Sigmoid colon (tissue), 7 donors: Measurements from ENCODE around the gene CBL. TPM values are rescaled to one million over a fixed set of nuclear protein-coding genes. Genes with fewer than 3 reads are reported as not detected.
"Not testable (repeated sequence)": the region's sequence is repeated elsewhere in the genome, so short reads cannot be mapped to it uniquely, and the experiment has no call there.

Source experiments
- DNase-seq: peaks from one replicate; pipeline ENCODE4 v3.0.0-alpha.2; 2019
- H3K27ac ChIP-seq, 4 donors: fragments of 200-600 bp; sonication (generic); one replicate each; pipeline ENCODE4 v1.5.1; 2016 to 2019; ENCODE audit warnings: mild to moderate bottlenecking in 1 of 4
- H3K27me3 ChIP-seq, 3 donors: fragments of 200-600 bp; sonication (generic); one replicate each; pipeline ENCODE4 v1.5.1; 2019; ENCODE audit warnings: mild to moderate bottlenecking in 1 of 3
- H3K36me3 ChIP-seq, 4 donors: fragments of 200-600 bp; sonication (generic); one replicate each; pipeline ENCODE4 v1.5.1; 2016 to 2019
- H3K4me1 ChIP-seq, 4 donors: fragments of 200-600 bp; sonication (generic); one replicate each; pipeline ENCODE4 v1.5.1; 2017 to 2019
- H3K4me3 ChIP-seq, 4 donors: fragments of 200-600 bp; sonication (generic); one replicate each; pipeline ENCODE4 v1.5.1; 2017 to 2019; ENCODE audit warnings: mild to moderate bottlenecking in 2 of 4, moderate library complexity in 1 of 4
- H3K9me3 ChIP-seq, 4 donors: fragments of 200-600 bp in 3 of 4; sonication (generic) in 3 of 4; one replicate each; pipeline versions ENCODE4 v1.5.1 to v1.6.1; 2013 to 2019
- CTCF ChIP-seq, 4 experiments: fragments of 450-650 bp in 3 of 4; fragments of 200-600 bp in 1 of 4; IDR thresholded peaks; one replicate each; pipeline ENCODE4 v1.5.1; 2016 to 2019; ENCODE audit warnings: antibody characterized with exemption in 4 of 4, mild to moderate bottlenecking in 3 of 4, moderate library complexity in 2 of 4
- EP300 ChIP-seq, 4 donors: sonication (generic); formaldehyde crosslinking; IDR thresholded peaks; one replicate each; pipeline ENCODE4 v1.6.1; 2017; ENCODE audit warnings: antibody characterized with exemption in 4 of 4
- POLR2A ChIP-seq, 2 donors: fragments of 450-650 bp; IDR thresholded peaks; one replicate each; pipeline ENCODE4 v1.6.1; 2016; ENCODE audit warnings: antibody characterized with exemption in 2 of 2, mild to moderate bottlenecking in 2 of 2, moderate library complexity in 2 of 2
- POLR2AphosphoS5 ChIP-seq, 4 donors: sonication (generic); formaldehyde crosslinking; IDR thresholded peaks; one replicate each; pipeline ENCODE4 v1.6.1; 2017; ENCODE audit warnings: antibody characterized with exemption in 4 of 4
- WGBS, 2 donors: extraction: QIAGEN DNeasy Blood & Tissue Kit; methylation state at CpG; one replicate each; pipeline ENCODE4 v1.1.7; 2013; 5-methylcytosine and 5-hydroxymethylcytosine counted together
- intact Hi-C: fragments of 100-400 bp; cut with DNase I; formaldehyde crosslinking; loops from one replicate; pipeline ENCODE4 v1.15.1; 2023
- polyA plus RNA-seq, 3 donors: library from polyadenylated mRNA; stranded (reverse); fragments of 200-250 nt; gene quantifications; one replicate each; pipeline ENCODE4 v1.2.3, GENCODE V29; 2013
- total RNA-seq, 4 donors: library from RNA; depleted of rRNA; stranded (reverse); fragments of >200 nt; gene quantifications; one replicate each; pipeline ENCODE4 v1.1.0, GENCODE V29; 2016
- donor health status: healthy with polysubstance abuse.
- donor health status: Bipolar disorder and iron deficiency.
- donor health status: healthy.

The CBL gene
- total and polyA plus RNA-seq, 7 donors, result 1.8 to 17.7 (median 11.8) TPM

GRCh38 chr11:119190531-119190930 is 15.6 kb upstream of the CBL start:
- no peak for TF ChIP-seq EP300 (IDR thresholded peaks at IDR 0.05)
- TF ChIP-seq CTCF (IDR thresholded peaks at IDR 0.05), result no peak
- no peak for TF ChIP-seq POLR2AphosphoS5 (IDR thresholded peaks at IDR 0.05)

GRCh38 chr11:119191265-119191664 is 14.9 kb upstream of the CBL start:
- WGBS, 2 donors, result 68 to 85% methylated on average over 14 of the region's 14 CpGs
- DNase-seq, intact Hi-C loops, H3K4me1 ChIP-seq, H3K9me3 ChIP-seq, H3K36me3 ChIP-seq, H3K4me3 ChIP-seq, H3K27ac ChIP-seq: not testable (repeated sequence)
- H3K27me3 ChIP-seq, result peaks cover 0 to 14% (median 3%) of the 10 kb centered on the region in 3 donors

More at GRCh38 chr11:119190531-119190930, 15.6 kb upstream of the CBL start:
- 88 to 90% methylated on average over 9 of the region's 9 CpGs for WGBS, 2 donors
- H3K4me3 ChIP-seq, result no peak overlapping the region
- intact Hi-C loops, result no loop called here
- no peaks in the 10 kb centered on the region for H3K36me3 ChIP-seq
- no peak overlapping the region for H3K27ac ChIP-seq
- no peaks in the 10 kb centered on the region for H3K9me3 ChIP-seq
- DNase-seq, result no peak
- no peaks in the 10 kb centered on the region for H3K4me1 ChIP-seq
- H3K27me3 ChIP-seq, result peaks cover 0 to 20% (median 3%) of the 10 kb centered on the region in 3 donors

- Histone ChIP-seq H3K27me3 (peaks cover 0 to 8% (median 2%) of the 10 kb centered on the region in 3 donors), H3K9me3 (no peaks in the 10 kb centered on the region), H3K4me3 (no peak overlapping the region), H3K36me3 (no peaks in the 10 kb centered on the region), H3K27ac (no peak overlapping the region), H3K4me1 (no peaks in the 10 kb centered on the region)
- no peak for TF ChIP-seq EP300 (IDR thresholded peaks at IDR 0.05)
- no peak for TF ChIP-seq POLR2A (IDR thresholded peaks at IDR 0.05)
- TF ChIP-seq POLR2AphosphoS5 (IDR thresholded peaks at IDR 0.05), result no peak
- TF ChIP-seq CTCF (IDR thresholded peaks at IDR 0.05), result no peak
- 95 to 98% methylated on average over 3 of the region's 3 CpGs for WGBS, 2 donors
- intact Hi-C loops, result no loop called here
- no peak for DNase-seq
These were observed 14.0 kb upstream of the CBL start for GRCh38 chr11:119192111-119192510.

- 89 to 90% methylated on average over 5 of the region's 5 CpGs for WGBS, 2 donors
- Histone ChIP-seq H3K9me3 (no peaks in the 10 kb centered on the region), H3K27me3 (peaks cover 0 to under 1% (median 0%) of the 10 kb centered on the region in 3 donors), H3K36me3 (no peaks in the 10 kb centered on the region), H3K4me1 (no peaks in the 10 kb centered on the region), H3K4me3 (no peak overlapping the region), H3K27ac (no peak overlapping the region)
- intact Hi-C loops, result no loop called here
- DNase-seq, result no peak
- TF ChIP-seq CTCF (IDR thresholded peaks at IDR 0.05) (no peak), EP300 (IDR thresholded peaks at IDR 0.05) (no peak), POLR2A (IDR thresholded peaks at IDR 0.05) (no peak), POLR2AphosphoS5 (IDR thresholded peaks at IDR 0.05) (no peak)
These were observed 13.1 kb upstream of the CBL start for GRCh38 chr11:119193001-119193400.

GRCh38 chr11:119193626-119194025 is 12.5 kb upstream of the CBL start:
- intact Hi-C loops, result no loop called here
- Histone ChIP-seq H3K36me3 (no peaks in the 10 kb centered on the region), H3K9me3 (no peaks in the 10 kb centered on the region), H3K4me3 (no peak overlapping the region), H3K4me1 (no peaks in the 10 kb centered on the region), H3K27me3 (no peaks in the 10 kb centered on the region), H3K27ac (no peak overlapping the region)
- DNase-seq, result no peak
- WGBS, 2 donors, result 85 to 91% methylated on average over 10 of the region's 10 CpGs
- TF ChIP-seq POLR2AphosphoS5 (IDR thresholded peaks at IDR 0.05) (no peak), POLR2A (IDR thresholded peaks at IDR 0.05) (no peak), EP300 (IDR thresholded peaks at IDR 0.05) (no peak), CTCF (IDR thresholded peaks at IDR 0.05) (no peak)
